ENCODE data around the gene EFHD2.
"Not testable (repeated sequence)": the region's sequence is repeated elsewhere in the genome, so short reads cannot be mapped to it uniquely, and the experiment has no call there.

EFHD2 gene

DNA sequence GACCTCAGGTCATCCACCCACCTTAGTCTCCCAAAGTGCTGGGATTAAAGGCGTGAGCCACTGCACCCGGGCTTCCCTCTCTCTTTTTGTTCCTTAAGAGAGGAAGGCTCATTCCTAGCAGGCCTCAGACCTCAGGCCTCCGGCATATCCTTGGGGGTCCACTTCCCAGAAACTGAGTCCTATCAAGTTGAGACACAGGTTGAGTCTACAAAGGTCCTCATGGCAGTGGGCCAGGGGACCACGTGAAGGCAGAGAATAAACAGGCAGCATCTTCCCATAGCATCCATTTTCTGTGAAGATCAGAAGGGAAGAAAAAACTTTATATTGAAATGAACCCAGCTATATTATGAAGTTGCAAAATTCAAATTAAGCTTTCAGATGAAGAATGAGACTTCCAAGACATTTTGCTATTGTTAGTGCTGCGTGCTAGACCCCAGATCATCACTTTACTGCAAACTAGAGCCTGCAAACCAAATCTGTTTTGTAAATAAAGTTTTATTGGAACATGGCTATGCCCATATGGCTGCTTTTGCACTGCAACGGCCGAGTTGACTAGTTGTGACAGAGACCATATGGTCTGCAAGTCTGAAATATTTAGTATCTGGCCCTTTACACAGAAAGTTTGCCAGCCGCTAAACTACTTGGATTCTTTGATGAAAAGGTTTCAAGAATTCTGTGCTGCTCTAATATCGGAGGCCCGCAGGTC is 43.3 kb downstream of the EFHD2 start:
- no peak for DNase-seq (ENCODE audit: low read depth)

GRCh38 chr1:15453734-15454133 is 44.0 kb downstream of the EFHD2 start:
- no peak for DNase-seq (ENCODE audit: low read depth)

GRCh38 chr1:15454256-15454655 is 44.6 kb downstream of the EFHD2 start:
- DNase-seq (ENCODE audit: low read depth): no peak

GRCh38 chr1:15455522-15455921 is 45.8 kb downstream of the EFHD2 start:
- no peak for DNase-seq (ENCODE audit: low read depth)

DNA sequence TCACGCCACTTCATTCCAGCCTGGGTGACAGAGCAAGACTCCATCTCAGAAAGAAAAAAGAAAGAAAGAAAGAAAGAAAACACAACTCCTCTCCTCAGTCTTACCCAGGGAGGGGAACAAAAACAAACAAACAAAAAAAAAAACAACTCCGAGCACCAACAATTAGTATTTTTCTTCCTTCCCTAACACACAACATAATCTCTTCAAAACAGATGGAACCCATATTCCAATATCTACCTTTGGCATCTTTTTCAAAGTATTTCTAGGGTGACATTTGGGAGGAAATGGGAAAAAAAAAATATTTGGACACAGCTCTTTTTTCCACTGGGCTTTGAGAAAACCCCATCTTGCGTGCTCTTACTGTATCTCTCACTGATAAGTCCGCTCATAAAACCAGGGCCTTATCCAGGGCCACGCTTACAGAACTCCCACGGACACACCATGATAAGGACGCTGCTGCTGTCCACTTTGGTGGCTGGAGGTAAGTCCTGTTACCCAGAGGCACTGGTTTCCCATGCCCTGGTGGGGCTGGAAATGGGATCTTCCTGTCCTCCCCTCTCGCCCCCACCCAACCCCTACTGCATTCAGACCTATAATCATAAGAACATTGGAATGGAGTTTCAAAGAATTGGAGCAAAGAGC is 46.7 kb downstream of the EFHD2 start, which contains the start of gene CELA2A:
CELA2A (plus strand) TSS at position 420 of the 642 bp plus-strand sequence; CDS start at position 442, 22 bp downstream.
- no peak for DNase-seq (ENCODE audit: low read depth)

DNA sequence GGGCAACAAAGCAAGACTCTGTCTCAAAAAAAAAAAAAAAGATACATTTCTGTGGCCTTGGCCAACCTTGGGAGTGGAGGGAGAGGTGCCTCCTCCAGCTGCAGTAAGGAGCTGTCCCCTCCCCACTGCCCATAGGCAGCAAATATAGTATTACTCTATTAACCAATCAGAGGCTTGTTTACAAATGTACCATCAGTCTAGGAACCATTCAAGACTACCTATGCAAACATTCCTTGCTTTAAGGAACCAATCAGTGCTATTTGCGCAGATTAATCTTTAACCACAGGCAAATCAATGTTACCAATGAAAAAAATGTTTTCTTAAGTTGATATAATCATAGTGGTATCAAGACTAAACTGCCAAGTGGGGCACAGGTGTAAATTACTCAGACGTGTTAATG is 47.9 kb downstream of the EFHD2 start:
- no peak for DNase-seq (ENCODE audit: low read depth)

GRCh38 chr1:15458388-15458787 is 48.7 kb downstream of the EFHD2 start:
- not testable (repeated sequence) for DNase-seq (ENCODE audit: low read depth)

- no peak for DNase-seq (ENCODE audit: low read depth)
Observed at GRCh38 chr1:15459771-15460707, 50.4 kb downstream of the EFHD2 start.

- DNase-seq (ENCODE audit: low read depth): no peak
Observed at GRCh38 chr1:15460708-15461095, 51.0 kb downstream of the EFHD2 start.

DNA sequence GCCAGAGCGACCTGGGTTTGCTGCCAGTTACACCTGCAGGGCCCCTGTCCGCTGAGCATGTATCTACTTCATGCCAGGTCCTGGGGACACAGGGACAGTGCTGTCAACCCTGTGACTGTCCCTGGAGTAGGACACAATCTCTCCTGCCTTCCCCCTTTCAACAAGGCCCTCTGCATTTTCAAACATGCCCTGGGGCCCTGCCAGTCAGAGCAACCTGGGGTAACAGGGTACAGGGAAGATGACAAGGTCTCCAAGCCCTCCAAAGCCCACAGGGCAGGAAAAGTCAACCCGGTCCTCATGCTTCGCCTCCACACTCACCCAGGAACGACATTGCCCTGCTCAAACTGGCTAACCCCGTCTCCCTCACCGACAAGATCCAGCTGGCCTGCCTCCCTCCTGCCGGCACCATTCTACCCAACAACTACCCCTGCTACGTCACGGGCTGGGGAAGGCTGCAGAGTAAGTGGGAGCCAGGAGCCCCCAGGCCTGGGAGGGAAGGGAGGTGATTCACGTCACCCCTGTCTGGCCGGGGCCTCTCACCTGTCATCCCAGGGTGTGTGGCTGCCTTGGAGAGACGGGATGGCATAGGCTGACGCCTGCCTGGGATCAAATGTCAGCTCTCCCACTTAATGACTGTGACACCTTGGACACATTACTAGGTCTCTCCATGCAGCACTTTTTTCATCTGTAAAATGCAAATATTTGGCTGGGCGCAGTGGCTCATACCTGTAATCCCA is 53.5 kb downstream of the EFHD2 start:
- DNase-seq (ENCODE audit: low read depth): not testable (repeated sequence)

- not testable (repeated sequence) for DNase-seq (ENCODE audit: low read depth)
Observed at GRCh38 chr1:15463926-15464322, 54.2 kb downstream of the EFHD2 start.

- DNase-seq (ENCODE audit: low read depth): no peak
Observed at GRCh38 chr1:15465674-15466073, 56.0 kb downstream of the EFHD2 start.

GRCh38 chr1:15466955-15467625 is 57.4 kb downstream of the EFHD2 start:
- not testable (repeated sequence) for DNase-seq (ENCODE audit: low read depth)

DNA sequence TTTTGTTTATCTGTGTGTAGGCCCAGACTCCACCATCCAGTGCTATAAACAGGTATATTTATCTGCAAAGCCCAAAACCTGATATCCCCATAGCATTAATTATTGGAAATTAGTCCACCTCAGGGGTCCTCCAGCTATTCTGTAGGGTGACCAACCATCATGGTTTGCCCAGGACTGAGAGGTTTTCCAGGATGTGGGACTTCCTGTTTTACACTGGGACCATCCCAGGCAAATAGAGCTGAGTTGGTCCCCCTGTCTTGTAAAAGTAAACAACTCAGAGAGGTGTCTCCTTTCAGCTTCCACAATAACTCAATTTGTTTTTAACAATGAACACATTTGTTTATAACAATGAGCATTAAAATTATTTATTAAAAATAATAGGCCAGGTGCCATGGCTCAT is 58.5 kb downstream of the EFHD2 start:
- no peak for DNase-seq (ENCODE audit: low read depth)

DNA sequence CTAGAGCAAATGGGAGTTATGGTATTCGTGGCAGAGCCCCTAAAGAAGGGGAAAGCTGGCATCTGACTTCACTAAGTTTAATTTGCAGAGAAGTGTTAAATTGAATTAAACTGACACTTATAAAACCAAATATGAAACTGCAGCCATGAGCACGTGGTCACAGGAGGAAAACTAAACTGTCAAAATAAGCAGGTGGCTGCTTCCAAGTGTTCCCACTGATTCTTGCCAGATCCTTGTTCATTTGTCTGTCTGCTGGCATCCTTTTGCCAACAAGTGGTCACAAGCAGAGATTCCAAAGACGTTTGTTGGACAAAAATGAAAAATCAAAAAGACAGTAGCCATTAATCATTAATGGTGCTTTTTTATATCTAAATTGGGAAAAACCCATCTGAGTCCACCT is 59.7 kb downstream of the EFHD2 start:
- no peak for DNase-seq (ENCODE audit: low read depth)

DNA sequence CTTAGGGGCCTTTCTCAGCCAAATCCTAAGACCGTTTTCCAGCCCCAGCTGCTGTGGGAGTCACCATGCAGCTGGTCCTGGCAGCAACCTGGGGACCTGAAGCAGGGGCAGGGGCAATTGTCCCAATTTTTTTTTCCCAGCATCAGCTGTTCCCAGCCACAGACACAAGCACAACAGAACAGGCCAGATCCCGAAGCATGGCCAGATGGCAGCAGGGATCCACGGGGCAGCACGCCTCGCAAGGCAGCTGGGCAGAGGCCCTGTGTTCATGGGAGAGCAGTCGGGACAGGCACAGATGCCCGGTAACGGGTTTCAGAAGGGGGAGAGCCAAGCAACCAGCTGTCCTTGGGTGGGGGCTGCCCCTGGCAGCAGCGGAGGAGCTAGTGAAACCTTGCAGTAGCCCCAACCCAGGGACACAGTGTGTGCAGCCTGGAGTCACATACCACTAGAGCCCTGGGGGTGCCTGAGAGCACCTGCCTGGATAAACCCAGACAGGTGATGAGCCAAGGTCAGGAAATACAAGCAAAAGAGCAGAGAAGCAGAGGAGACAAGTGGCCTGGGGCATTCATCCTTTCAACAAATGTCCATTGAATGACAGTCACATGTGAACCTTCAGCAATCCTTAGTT is 60.2 kb downstream of the EFHD2 start:
- DNase-seq (ENCODE audit: low read depth): not testable (repeated sequence)

DNA sequence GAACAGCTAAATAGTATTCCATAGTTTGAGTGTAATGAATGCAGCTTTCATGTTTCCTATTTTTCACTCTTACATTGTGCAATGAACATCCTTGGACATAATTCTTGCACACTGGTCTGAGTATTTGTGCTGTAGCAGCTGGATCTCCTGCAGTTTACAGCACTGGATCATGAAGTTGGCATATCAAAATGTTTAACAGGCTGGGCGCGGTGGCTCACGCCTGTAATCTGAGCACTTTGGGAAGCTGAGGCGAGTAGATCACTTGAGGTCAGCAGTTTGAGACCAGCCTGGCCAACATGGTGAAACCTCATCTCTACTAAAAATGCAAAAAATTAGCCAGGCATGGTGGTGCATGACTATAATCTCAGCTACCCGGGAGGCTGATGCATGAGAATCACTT is 61.4 kb downstream of the EFHD2 start:
- not testable (repeated sequence) for DNase-seq (ENCODE audit: low read depth)

GRCh38 chr1:15471723-15472122 is 62.0 kb downstream of the EFHD2 start:
- not testable (repeated sequence) for DNase-seq (ENCODE audit: low read depth)

GRCh38 chr1:15472587-15472986 is 62.9 kb downstream of the EFHD2 start:
- DNase-seq (ENCODE audit: low read depth): no peak

DNA sequence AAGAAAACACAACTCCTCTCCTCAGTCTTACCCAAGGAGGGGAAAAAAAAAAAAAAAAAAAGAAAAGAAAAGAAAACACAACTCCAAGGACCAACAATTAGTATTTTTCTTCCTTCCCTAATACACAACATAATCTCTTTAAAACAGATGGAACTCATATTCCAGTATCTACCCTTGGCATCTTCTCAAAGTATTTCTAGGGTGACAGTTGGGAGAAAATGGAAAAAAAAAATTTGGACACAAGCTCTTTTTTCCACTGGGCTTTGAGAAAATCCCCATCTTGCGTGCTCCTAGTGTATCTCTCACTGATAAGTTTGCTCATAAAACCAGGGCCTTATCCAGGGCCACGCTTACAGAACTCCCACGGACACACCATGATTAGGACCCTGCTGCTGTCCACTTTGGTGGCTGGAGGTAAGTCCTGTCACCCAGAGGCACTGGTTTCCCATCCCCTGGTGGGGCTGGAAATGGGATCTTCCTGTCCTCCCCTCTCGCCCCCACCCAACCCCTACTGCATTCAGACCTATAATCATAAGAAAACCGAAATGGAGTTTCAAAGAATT is 66.1 kb downstream of the EFHD2 start, which contains the start of gene CELA2B:
CELA2B (plus strand) TSS at position 353 of the 563 bp plus-strand sequence; CDS start at position 375, 22 bp downstream.
- DNase-seq (ENCODE audit: low read depth): no peak
